ENCODE measurements around the gene NECAB2.
A peak's percentile ranks its signal among the peaks of the same experiment; 100 is the strongest.

Gene NECAB2

DNA sequence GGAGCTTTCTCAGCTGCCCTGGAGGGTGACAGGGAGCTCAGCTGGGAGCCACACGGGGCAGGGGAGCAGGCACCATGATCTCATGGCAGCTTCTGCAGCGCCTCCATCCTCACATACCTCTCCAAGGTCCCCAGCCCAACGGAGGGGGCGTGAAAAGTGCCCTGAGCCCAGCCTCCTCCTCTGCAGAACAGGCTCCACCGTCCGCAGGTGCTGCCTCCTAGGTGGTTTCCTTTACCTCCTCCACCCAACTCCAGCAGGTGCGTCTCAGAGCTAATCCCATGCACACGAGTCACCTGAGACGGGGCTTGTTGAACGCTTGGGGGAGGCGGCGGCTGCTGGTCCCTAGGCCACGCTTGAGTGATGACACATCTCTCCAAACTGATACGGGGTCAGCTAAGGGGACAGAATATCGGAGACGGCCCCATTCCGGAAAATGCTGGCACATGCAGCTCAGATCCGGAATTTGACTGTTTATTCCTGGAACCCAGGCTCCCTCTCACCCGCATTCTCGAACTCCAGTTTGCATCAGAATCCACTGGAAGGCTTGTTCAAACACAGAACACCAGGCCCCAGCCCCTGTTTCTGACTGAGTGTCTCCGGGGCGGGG is 74.9 kb downstream of the NECAB2 start:
- FAIRE-seq (no peak), DNase-seq (ENCODE audit: low spot score) (no peak)

DNA sequence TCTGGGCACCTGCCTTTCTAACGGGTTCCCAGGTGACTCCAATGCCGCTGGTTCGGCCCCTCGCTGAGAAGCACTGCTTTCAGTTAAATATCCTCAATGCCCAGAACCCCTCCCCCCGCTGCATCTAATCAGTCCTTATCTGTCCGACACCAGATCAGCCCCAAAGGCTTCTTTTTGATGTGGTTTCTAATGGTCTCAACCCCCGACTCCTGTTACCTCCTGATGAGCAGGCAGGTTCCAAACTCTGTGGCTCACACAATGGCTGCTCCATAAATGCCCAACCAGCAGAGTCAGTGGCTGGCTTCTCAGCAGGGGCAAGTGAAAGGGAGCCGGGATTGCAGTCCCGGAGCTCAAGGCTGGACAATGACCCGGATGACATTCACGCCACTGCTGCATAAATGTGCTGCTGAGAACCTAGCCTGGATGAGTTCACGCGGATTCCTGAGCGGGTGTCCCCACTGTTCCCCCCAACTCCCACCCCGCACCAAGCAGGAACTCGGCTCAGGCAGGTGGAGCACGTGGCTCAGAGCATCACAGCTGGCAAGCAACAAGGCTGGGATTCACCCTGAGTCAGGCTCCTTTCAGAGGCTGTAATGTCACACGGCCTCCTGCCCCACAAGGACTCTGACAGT is 75.6 kb downstream of the NECAB2 start:
- no peak for FAIRE-seq
- DNase-seq (ENCODE audit: low spot score) = no peak

DNA sequence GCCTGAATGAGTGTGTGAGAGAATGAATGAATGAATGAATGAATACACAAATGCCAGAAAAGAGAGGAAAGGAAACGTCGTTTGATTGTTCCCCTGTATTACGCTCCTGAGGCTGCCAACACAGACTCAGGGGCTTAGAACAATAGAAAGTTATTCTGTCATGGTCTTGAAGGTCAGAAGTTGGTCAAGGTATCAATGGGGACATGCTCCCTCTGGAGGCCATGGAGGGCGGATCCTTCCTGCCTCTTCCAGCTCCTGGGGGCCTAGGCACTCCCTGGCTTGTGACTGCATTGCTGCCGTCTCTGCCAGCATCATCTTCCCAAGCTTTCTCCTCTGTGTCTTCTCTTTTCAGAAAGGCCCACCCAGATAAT is 76.1 kb downstream of the NECAB2 start:
- FAIRE-seq (no peak), DNase-seq (ENCODE audit: low spot score) (peak; percentile 17)

DNA sequence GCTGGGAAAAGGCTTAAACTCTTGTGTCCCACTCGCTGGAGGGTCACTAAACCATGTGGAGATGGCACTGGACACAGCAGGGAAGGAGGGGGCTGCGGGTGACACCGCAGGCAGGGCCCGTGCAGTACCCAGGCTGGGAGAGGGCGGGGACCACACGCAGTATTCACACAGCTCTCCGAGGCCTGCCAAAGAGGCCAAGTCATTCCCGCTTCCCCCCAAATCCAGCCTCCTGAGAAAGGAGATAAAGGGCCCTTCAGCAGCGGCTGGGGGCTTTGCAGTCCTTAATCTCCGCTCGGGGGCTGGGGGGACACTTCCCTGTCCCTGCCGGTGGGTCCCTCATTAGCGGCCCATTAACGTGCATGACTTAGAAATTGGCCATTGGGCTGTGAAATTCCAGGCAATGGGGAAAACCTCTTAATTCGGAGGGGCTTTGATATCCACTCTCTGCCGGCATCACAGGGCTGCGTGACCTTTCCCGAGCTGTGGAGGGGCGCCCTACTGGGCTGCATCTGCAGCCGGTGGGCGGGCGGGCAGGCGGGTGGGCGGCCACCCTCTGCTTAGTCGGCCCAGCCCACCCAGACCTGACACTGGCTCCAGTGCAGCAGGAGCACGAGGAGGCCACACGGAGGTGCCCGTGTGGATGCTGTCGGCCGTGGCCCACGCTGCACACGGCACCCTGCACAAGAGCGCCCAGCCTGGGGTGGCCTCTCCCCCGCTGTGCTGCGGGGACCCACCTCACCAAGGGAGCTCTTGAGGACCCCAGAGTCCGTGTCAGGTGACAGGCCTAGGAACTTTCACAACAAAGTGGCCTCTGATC is 77.2 kb downstream of the NECAB2 start:
- FAIRE-seq = no peak
- DNase-seq (ENCODE audit: low spot score) = no peak

DNA sequence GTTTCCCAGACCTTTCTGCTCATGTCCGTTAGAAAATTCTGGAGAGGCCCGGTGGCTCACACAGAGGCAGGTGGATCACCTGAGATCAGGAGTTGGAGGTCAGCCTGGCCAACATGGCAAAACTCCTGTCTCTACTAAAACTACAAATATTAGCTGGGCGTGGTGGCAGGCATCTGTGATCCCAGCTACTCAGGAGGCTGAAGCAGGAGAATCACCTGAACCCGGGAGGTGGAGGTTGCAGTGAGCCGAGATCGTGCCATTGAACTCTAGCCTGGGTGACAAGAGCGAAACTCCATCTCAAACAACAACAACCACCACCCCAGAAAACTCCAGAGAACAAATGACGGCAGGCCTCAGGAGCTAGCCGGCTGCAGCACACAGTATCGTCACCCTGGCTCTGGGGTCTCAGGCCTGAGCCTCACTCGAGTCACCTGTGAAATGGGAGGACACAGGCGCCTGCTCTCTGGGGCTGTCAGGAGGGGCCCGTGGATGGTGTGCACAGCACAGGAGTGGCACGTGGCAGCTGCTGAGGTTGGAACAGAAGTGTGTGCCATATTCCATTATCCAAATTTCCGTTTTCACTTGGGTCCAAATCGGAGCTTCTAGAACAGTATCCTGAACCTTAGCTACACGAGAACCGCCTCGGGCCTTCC is 77.9 kb downstream of the NECAB2 start:
- no peak for FAIRE-seq
- DNase-seq (ENCODE audit: low spot score) = no peak

DNA sequence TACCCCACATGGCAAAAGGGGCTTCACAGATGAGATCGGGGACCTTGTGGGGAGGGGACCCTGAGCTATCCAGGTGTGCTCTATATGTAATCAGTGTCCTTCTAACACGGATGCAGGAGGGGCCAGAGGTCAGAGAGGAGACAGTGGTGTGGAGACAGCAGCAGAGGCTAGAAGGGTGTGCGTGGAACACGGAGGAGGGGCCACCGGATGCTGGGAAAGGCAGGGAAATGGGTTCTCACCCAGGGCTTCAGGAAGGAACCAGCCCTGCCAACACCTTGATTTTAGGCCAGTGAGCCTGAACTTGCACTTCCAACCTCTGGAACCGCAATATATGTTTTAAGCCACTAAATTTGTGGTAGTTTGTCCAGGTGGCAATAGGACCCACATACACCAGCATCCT is 79.2 kb downstream of the NECAB2 start:
- FAIRE-seq = no peak
- no peak for DNase-seq (ENCODE audit: low spot score)

DNA sequence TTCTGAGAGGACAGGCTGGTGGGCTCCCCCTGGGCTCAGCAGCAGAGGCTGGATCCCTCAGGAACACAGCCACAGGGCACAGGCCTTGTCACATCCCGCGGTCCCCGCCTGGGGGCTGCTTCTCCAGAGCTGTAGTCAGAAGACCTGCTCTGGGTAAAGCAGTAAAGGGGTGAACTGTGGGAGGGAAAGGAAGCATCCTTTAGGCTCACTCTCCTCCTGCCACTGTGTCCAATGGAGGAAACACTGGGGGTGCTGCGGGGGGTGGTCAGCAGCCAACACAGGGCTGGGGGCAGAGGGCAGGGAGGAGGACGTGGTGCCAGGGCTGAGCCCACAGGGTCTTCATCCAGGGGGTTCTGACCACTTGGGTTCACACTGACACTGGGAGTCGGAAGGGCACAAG is 79.6 kb downstream of the NECAB2 start:
- no peak for DNase-seq (ENCODE audit: low spot score)
- no peak for FAIRE-seq

DNA sequence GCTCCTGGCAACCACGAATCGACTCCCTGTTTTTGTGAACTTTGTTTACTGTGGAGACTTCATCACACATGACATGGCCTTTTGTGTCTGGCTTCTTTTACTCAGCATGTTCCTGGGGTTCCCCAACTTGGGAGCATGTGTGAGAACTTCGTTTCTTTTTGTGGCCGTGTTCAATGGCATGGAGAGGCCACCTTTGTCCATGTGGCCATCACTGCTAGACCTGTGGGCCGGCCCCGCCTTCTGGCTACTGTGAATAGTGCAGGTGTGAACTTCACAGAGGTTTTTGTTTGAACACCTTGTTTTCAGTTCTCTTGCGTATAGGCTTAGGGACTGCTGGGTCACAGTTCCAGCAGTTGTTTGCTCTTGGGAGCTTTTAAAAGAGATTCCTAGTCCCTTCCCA is 80.2 kb downstream of the NECAB2 start:
- no peak for FAIRE-seq
- no peak for DNase-seq (ENCODE audit: low spot score)

DNA sequence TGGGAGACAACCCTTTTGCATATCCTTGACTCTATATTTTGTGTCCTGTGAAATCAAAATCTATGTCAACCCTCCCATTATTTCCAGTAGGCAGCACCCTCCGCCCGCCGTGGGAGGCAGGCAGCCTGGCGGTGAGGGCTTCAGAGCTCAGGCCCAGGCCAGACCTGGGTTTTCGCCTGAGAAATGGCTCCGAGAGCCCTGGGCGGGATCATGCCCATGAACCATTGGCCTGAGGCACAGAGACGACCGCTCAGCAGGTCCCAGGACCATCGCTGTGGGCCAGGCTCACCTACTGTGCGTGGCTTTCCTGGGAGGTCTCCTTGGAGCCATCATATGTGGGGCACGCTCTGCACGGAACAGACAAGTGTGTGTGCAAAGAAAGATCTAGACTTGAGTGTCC is 80.8 kb downstream of the NECAB2 start:
- FAIRE-seq (no peak), DNase-seq (ENCODE audit: low spot score) (no peak)

DNA sequence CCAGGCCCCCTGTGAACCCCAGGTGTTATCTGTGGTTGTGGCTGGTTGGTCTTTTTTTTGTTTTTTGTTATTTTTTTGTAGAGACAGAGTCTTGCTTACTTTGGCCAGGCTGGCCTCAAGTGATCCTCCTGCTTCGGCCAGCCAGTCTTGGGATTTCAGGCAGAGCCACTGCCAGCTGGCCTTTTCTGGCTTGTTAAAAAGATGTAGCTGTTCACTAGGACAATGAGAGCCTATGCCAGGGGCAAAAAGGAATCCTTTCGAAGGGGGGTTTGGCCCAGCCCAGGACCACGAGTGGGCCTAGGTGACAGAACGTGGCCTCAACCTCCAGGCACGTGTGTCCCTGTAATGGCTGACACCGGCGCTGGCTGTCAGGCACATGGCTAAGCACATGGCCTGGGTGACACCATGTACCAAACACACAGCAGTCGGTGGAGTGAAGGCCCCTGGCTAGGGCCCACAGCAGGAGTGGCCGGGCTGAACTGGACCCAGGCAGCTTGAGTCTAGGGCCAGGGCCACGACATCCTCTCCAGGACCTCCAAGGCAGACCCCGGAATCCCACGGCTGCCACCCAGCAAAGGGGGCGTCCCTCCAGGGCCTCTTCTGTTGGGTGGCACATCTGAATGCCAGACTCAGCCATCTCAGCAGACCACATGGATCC is 81.5 kb downstream of the NECAB2 start:
- DNase-seq (ENCODE audit: low spot score) (no peak), FAIRE-seq (no peak)

DNA sequence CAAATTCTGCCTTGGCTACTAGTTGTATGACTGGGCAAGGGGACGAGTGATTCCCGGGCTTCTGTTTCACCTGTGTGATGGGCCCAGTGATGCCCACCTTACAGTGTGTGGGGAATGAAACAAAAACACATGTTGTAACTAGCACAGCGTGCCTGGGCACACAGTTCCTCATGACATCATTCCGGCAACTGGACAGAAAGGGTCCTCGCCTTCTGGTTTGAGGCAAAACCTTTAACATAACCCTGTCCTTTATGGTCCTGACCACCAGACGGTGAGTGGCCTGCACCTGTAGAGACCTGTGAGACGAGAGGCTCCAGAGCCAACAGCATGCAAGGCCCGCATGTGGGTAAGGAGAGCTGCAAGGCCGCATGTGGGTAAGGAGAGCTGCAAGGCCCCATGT is 82.3 kb downstream of the NECAB2 start:
- DNase-seq (ENCODE audit: low spot score) (no peak), FAIRE-seq (no peak)

DNA sequence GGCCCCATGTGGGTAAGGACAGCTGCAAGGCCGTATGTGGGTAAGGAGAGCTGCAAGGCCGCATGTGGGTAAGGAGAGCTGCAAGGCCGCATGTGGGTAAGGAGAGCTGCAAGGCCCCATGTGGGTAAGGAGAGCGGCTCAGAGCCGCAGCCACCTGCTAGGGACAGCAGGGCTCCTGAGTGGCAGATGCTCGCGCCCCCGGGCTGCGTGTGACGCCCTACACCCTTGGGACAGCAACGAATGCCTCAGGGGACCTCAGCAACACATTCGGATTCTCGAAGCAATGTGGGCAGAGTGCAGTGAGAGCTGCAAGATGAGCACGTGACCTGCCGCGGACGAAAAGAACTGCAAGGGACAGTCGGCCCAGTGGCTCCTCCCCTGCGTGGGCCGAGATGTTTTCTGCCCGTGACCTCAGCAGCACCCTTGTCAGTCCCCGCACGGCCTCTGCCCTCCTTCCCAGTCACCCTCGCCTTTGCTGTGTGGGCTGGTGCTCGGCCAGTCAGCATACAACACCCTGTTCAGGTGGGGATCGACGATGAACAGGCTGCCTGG is 84.1 kb downstream of the NECAB2 start:
- FAIRE-seq (no peak), DNase-seq (ENCODE audit: low spot score) (no peak)

Measured in RCC 7860 (cell line).